ENCODE data around the gene CLEC16A.

Gene CLEC16A

GRCh38 chr16:11147033-11147753 lies 202.8 kb downstream of the CLEC16A start:
- DNase-seq, result no peak

GRCh38 chr16:11147754-11148444 lies 203.5 kb downstream of the CLEC16A start:
- no peak for DNase-seq

GRCh38 chr16:11149011-11149616 lies 204.8 kb downstream of the CLEC16A start:
- no peak for DNase-seq

- no peak for DNase-seq
These were observed 205.8 kb downstream of the CLEC16A start for GRCh38 chr16:11150190-11150589.

- no peak for DNase-seq
These were observed 207.0 kb downstream of the CLEC16A start for GRCh38 chr16:11151156-11151884.

- DNase-seq, result no peak
These were observed 207.7 kb downstream of the CLEC16A start for GRCh38 chr16:11151885-11152629.

- DNase-seq, result no peak
These were observed 208.4 kb downstream of the CLEC16A start for GRCh38 chr16:11152677-11153331.

GRCh38 chr16:11155284-11155806 lies 211.0 kb downstream of the CLEC16A start:
- peak; percentile 60 for DNase-seq

GRCh38 chr16:11156401-11156800 lies 212.0 kb downstream of the CLEC16A start:
- DNase-seq, result no peak

GRCh38 chr16:11157143-11157542 lies 212.8 kb downstream of the CLEC16A start:
- DNase-seq, result no peak

- no peak for DNase-seq
These were observed 213.7 kb downstream of the CLEC16A start for GRCh38 chr16:11158018-11158417.

- no peak for DNase-seq
These were observed 214.9 kb downstream of the CLEC16A start for GRCh38 chr16:11159282-11159681.

- peak; percentile 87 for DNase-seq
These were observed 216.3 kb downstream of the CLEC16A start for GRCh38 chr16:11160676-11161115.

GRCh38 chr16:11161439-11161838 lies 217.1 kb downstream of the CLEC16A start:
- no peak for DNase-seq

- no peak for DNase-seq
These were observed 217.6 kb downstream of the CLEC16A start for GRCh38 chr16:11161974-11162373.

GRCh38 chr16:11162586-11163268 lies 218.4 kb downstream of the CLEC16A start:
- no peak for DNase-seq

- DNase-seq, result no peak
These were observed 219.4 kb downstream of the CLEC16A start for GRCh38 chr16:11163761-11164261.

GRCh38 chr16:11164482-11165270 lies 220.3 kb downstream of the CLEC16A start:
- no peak for DNase-seq

GRCh38 chr16:11165349-11165748 lies 221.0 kb downstream of the CLEC16A start:
- DNase-seq, result no peak
